GM19238 (cell line): ENCODE data around the gene SKIL.

Source experiments
- DNase-seq: peaks from one replicate; pipeline ENCODE4 v3.0.0; 2011; ENCODE audit warnings: low spot score; ENCODE audit not compliant: insufficient read length

SKIL gene

DNA sequence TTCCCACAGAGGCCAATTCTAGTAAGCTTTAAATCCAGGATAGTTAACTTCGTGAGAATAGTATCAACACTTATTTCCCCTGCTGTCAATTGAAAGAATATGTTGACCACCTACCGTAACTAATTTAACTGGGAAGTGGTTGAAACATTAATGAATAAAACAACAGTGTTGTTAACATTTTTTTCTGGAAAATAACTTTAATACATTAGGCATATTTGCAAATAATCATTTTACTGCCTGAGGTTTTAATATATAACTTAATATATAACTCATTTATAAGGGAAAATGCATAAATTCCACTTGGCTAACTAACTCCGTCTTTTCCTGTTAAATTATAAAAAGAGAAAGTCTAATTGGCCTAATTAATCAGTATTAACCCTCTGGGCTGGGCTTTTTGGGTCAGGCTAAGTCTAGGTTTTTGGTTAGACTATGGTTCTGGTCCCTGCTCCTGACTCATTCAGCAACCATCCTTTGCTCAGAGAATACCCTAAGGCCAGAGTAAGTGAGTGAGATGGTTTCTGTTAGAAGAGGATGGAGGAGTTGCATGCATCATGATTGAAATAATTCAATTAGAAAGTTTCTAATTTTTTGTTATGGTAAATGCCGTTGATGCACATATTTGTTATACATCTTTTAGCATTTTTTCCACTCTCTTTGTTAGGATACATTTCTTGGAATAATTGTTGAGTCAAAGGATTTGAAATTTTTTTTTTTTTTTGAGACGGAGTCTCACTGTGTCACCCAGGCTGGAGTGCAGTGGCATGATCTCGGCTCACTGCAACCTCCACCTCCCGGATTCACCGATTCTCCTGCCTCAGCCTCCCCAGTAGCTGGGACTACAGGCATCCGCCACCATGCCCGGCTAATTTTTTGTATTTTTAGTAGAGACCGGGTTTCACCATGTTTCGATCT, 10.8 kb upstream of the SKIL start:
- DNase-seq = no peak

DNA sequence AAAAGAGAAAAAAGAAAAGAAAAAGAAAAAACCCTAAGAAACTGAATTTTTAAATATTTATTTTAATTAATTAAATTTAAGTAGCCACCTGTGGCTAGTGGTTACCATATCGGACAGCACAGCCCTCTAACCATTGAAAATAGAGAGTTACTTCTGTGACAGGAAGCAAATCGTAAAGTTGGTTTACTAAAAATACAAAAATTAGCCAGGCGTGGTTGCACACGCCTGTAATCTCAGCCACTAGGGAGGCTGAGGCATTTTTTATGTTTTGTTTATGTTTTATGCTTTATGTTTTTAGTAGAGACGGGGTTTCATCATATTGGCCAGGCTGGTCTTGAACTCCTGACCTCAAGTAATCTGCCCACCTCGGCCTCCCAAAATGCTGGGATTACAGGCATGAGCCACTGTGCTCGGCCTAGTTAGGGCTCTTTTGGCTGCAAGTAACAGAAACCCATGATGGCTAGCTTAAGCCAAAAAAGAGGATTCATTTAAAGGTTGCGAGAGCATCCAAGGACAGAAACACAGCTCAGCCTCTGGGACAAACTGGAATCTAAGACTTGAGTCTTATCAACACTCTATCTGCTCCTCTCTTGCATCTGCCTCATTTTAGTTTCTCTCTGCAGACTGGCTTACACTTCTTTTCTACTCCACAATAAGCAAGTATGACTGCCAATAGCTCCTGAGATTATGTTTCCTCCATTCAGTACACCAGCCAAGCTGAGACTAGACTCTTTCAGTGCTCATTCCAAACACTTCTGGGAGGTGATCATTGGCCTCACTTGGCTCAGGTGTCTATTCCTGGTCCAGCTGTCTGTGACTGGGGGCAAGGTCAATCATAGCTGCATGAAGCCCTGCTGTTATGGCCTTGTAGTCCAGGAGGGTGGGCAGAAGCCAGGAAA, 6.8 kb upstream of the SKIL start:
- DNase-seq = no peak

DNA sequence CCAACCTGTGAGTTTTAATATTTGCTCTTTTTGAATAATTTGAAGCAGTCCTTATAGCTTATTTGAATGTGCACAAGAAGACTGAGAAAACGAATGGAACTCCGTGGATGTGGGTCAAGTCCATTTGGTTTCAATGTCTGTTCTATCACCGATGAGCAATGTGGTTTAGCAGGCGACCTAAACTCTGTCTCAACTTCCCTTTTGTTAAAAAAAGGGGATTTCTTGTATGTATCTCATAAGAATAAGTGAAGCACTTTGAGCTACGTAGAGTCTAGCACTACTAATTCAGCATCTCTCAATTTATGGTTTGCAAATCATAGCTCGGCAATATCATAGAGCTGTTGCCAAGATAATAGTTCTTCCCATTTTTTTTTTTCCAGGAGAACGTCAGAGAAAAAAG, 4.6 kb upstream of the SKIL start:
- DNase-seq = no peak

DNA sequence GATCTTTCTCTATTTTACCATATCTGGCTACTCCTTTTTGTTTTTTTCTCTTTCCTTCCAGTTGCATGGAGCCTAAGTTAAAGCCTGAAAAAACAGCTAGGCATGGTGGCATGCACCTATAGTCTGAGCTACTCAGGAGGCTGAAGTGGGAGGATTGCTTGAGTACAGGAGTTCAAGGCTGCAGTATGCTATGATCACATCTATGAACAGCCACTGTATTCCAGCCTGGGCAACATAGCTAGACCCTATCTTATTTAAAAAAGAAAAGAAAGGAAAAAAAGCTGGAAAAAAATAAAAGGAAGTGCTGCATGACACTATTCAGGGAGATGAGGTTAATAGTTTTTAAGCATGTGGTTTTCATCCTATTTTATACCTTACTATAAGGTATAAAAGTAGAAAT, 4.0 kb upstream of the SKIL start:
- no peak for DNase-seq

DNA sequence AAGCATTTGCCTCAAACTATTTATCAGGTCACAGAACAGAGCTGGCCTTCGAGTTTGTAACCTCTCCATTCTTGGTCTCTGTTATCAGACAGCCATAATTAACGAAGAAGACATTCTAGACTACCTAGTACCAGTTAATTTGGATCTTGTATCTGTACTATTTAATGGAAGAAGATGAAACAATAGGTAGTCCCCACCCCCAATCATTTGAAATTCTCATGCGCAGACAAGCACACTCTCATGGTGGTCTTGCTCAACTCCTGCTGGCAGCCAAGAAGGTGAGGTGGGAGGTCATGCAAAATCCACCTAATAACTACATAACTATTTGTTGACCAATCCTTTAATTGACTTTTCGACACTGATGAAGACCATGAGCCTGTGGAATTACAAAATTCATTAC, 2.8 kb upstream of the SKIL start:
- no peak for DNase-seq

DNA sequence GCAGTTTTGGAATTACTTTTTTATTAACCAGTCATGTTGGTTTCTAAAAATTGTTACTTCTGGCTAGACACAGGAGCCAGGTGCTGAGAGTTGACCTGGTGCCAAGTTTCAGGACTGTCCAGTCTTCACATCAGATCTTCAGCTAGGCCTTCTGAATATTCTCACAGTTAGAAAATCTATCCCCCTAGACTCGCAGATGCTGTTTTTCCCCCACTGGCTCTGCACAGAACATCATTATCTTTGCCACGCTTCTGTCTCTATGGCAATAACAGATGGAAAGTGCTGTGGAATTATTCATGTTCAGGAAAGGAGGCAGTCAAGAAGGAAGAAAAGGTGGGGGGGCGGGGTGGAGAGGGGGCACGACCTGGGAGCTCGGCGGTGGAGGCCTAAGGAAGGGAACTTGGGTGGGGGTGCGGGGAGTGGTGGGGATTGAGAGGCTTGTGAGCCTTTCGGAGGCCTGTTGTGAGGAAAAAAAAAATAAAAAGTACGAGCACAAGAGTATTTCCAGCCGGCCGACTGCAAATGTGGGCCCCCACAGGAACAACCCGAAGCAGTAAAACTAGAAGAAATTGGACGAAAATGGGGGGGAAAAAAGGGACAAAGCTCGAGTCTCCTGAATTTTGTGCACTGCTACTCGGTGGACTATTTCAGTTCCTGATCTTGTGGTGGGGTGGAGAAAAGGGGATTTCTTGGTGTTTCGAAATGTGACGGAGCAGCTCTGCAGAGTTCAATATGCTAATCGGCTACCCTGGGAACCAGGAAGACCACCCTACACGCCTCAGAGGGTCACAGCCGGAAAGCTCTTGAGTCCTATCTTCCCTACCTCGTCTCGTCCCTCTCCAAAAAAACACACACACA, 1.5 kb upstream of the SKIL start:
- DNase-seq = no peak

DNA sequence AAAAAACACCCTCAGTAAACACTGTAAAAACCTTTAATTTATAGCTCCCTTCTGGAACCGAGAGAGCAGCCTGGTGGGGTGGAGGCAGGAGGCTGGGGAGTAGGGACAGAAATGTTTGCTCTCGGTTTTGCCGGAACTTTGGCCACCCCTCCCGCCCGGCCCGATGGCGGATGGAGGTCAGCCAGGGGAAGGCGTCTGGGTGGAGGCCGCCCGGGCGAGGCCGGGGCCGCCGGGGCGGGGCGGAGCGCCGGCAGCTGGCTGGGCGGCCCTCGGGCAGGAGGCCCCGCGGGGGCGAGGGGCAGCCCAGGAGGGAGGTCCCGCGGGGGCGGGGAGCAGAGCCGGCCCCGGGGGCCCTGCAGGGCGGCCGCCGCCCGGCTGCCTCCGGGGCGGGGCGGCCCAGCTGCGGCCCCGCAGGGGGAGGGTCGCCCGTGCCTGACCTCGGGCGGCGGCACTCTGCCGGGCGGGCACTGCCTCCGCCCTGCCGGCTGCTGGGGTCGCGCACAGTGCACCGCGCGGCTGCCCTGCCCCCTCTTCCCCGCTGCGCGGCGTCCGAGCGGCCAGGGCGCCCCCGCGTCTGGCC, 829 bp upstream of the SKIL start:
- peak; percentile 58 for DNase-seq

DNA sequence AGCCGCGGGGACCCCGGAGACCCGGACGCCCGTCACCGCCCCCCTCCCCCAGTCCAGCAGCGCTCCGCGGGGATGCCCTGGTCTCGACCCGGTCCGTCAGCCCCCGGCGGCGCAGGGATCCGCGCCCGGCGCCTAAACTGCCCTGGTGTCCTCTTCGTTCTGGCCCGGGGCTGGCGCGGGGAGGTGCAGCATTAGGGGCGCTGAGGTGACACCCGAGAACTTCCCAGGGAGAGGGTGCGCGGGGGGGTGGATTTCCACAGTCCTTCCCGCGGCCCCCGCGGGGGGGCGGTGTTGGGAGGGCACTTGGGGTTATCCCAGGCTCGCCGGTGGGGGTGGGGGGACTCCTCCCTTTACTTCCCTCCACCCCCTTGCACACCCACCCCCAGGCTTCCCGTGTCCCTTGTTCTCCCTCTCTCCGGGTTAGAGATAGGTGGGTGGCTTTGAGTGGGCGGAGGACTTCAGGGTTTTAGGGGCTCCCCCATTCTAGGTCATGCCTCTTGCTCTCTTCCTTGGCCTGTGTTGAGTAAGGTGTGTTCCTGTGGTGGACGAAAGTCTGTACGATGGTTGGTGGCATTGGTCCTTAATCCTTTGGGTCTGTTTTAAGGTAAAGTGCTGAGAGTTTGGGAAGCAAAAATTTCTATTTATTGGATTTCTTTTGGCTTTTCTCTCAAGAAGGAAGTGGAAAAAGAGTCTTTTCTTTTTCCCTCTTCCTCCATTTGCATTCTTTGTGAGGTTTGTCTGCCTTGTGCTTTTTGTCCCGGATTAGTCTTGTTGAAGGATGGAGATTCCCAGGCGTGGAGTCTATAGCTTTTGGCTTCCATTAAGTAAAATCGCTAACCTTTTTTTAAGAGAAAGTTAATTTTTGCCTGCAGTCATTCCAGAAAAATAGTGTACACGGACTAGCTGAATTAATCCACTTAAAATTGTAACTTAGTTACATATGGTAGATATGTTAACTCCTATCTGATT, 811 bp downstream of the SKIL start:
- peak; percentile 25 for DNase-seq

DNA sequence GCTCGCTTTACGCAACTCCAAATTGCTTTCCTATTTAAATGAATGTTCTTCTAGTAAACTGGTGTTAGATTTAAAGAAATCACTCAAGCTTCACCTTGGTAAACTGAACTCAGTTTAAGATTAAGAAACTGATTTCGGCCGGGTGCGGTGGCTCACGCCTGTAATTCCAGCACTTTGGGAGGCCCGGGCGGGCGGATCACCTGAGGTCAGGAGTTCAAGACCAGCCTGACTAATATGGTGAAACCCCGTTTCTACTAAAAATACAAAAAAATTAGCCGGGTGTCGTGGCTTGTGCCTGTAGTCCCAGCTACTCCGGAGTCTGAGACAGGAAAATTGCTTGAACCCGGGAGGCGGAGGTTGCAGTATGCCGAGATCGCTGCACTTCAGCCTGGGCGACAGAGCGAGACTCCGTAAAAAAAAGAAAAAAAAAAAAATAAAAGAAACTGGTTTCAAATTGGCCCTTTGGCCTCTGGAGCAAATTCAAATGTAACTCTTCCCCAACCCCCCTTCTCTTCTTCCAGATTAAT, 1.7 kb downstream of the SKIL start:
- DNase-seq = no peak

DNA sequence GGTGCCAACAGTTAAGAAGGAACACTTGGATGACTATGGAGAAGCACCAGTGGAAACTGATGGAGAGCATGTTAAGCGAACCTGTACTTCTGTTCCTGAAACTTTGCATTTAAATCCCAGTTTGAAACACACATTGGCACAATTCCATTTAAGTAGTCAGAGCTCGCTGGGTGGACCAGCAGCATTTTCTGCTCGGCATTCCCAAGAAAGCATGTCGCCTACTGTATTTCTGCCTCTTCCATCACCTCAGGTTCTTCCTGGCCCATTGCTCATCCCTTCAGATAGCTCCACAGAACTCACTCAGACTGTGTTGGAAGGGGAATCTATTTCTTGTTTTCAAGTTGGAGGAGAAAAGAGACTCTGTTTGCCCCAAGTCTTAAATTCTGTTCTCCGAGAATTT, 3.0 kb downstream of the SKIL start:
- no peak for DNase-seq

DNA sequence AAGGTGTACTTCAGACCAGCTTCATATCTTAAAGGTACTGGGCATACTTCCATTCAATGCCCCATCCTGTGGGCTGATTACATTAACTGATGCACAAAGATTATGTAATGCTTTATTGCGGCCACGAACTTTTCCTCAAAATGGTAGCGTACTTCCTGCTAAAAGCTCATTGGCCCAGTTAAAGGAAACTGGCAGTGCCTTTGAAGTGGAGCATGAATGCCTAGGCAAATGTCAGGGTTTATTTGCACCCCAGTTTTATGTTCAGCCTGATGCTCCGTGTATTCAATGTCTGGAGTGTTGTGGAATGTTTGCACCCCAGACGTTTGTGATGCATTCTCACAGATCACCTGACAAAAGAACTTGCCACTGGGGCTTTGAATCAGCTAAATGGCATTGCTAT, 3.4 kb downstream of the SKIL start:
- no peak for DNase-seq

DNA sequence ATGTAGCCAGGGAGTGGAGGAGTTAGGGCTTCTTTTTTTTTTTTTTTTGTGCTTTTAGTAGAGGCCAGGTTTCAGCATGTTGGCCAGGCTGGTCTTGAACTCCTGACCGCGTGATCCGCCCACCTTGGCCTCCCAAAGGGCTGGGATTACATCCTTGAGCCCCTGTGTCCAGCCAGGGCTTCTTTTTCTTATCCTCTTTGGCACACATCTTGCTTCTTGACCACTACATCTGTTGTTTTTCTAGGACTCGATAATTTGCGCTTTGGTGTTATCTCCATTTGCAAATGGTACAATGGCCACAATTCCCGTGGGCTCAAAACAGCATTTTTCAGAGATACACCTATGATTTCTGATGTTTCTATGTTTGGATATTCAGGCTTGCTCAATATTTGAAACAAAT, 4.2 kb downstream of the SKIL start:
- no peak for DNase-seq

DNA sequence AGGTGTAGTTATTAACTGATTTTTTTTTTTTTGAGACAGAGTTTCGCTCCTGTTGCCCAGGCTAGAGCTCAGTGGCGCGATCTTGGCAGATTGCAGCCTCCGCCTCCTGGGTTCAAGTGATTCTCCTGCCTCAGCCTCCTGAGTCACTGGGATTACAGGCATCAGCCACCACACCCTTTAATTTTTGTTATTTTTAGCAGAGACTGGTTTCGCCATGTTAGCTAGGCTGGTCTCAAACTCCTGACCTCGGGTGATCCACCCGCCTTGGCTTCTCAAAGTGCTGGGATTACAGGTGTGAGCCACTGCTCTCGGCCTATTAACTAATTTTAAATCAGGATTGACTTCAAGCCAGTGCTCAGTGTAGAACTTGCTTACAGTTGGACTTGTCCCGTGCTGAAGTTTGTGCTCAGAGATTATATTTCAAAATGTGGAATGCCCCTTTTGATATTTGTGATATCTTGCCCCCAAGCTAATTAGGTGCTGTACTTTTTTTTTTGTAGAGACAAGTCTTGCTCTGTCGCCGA, 6.0 kb downstream of the SKIL start:
- no peak for DNase-seq

DNA sequence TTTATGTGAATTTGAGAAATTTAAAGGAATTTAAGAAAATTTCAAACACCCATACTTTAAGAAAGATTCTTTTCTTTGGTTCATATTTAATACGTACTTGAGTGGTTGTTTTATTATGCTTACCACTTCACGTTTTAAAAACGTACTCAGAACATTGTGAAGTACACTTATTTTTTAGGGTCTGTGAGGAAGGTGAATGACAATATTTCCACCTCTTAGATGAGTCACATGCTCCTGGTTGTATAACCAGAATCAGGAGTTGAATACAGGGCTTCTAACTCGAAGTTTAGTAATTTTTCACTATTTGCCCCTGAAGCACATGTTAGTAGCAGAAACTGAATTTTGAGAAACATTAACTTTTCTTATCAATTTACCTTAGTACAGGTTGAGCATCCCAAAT, 7.5 kb downstream of the SKIL start:
- DNase-seq = no peak

DNA sequence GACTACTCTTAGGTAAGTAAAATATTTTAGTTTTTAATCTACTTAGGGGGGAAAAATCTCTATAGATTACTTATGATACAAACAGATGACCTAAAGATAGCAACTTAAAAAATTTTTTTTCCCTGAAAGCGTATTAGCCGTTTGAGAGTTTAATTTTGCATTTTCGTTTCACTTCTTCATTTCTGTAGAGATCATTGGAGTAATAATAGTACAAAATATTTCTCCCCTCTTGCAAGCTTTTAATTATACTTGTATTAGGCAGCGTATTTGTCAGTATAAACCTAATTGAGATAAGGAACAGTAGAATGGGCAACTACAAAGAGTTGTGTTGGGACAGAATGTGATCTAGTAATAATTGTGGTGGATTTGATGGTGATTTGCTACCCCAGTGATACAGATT, 10.3 kb downstream of the SKIL start:
- no peak for DNase-seq

DNA sequence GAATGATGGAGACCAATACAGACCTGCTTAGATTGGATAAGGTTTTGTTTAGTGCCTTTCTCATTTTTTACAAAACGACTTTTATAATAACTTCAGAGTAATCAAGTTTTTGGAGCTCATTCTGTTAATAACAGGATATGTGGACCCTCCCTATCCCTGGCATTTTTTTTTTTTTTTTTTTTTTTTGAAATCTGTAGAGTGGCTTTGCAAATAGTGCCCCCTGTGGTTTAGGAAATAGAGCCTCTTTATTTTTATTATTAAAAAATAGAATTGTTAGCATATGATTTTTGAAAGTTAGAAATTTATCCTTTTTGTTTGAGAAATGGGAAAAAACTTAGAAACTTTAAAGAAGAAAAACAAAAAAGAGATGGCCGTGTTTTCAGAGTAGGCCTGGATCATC, 11.4 kb downstream of the SKIL start:
- no peak for DNase-seq

DNA sequence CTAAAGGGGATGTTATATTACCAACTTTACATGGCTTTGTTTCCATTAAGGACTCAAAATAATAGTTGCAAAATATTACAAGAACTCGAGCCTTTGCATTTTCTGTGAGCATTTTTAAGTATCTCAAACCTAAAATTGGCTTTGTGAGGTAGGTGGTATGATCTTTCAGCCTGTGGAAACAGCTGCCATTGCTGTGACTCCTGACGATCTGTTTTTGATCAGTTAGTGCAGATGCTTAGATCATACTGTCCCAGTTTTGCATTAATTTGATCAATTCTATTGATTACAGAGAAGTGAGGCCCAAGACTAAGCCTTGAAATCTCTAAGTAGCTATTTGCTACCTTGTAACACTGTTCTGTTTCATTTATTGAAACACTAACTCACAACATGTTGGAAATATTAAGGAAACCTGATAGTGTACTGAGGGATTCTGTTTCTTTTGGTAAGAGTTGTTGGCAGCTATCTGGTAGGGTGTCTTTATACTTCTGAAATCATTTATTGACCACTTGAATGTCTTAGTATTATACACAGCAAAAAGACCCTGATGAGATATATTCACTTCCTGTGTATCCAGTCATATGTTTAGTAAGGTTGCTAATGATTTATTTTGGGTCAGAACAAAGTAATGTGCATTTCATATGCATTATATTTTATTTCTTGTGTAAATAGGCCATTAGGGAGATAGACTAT, 14.8 kb downstream of the SKIL start:
- DNase-seq = no peak

DNA sequence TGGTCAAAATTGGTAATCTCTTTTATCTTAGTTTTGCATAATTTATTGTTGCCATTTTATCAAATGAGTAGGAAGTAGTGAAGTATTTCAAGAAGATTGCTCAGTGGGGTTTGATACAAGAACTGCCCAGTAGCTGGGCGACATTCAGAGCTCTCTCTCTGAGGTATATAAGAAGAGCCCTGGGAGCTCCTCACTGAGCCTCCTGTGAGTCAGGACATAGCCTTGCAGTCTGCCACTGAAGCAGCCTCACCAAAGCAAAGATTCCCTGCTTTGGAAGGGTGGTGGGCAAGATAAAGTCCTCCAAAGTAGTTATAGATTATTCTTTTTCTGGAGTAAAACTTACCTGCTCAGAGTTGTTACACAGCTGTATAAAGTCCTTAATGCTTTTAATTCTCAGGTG, 26.1 kb downstream of the SKIL start:
- DNase-seq = no peak

DNA sequence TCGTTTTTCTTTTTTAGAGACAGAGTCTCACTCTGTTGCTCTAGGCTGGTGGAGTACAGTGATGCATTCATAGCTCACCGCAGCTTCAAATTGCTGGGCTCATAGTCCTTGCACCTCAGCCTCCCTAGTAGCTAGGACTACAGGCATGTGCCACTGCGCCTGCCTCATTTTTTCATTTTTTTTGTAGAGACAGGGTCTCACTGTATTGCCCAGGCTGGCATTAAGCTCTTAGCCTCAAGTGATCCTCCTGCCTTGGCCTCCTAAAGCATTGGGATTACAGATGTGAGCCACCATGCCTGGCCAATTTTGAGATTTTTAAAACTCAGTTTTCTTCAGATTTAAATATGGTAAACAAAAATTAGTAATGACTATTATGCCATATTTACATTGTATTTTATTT, 29.0 kb downstream of the SKIL start:
- no peak for DNase-seq
